A549 (cell line): ENCODE data around the gene RTP2.

Source experiments
- CTCF ChIP-seq: fragments of >200 bp; sonication (Bioruptor Twin); formaldehyde crosslinking; IDR thresholded peaks from 3 replicates; pipeline ENCODE4 v1.5.1; 2016
- ELK1 ChIP-seq: fragments of 150-350 bp; IDR thresholded peaks from 2 replicates; pipeline ENCODE4 v1.6.1; 2014; ENCODE audit warnings: low read depth, mild to moderate bottlenecking, low read length
- NPAS2 ChIP-seq: fragments of 250-450 bp; sonication (Bioruptor Pico); IDR thresholded peaks from 2 replicates; pipeline ENCODE4 v1.8.0; 2022; ENCODE audit warnings: mild to moderate bottlenecking, moderate library complexity, borderline replicate concordance
- NR3C1 ChIP-seq: fragments of >200 bp; sonication (Bioruptor Twin); formaldehyde crosslinking; IDR thresholded peaks from 3 replicates; pipeline ENCODE4 v1.6.1; 2017
- POLR2A ChIP-seq: IDR thresholded peaks from 2 replicates; pipeline ENCODE4 v1.6.1; 2012; ENCODE audit warnings: mild to moderate bottlenecking, low read length
- RAD21 ChIP-seq, 2 experiments: fragments of >200 bp in 1 of 2; sonication (Bioruptor Twin) in 1 of 2; formaldehyde crosslinking in 1 of 2; IDR thresholded peaks in 1 of 2; conservative IDR thresholded peaks in 1 of 2; 2 replicates in 1 of 2; 3 replicates in 1 of 2; pipeline ENCODE4 v1.6.1; 2012 to 2018; ENCODE audit warnings: inconsistent platforms in 1 of 2
- ZFP36 ChIP-seq: fragments of 450-650 bp; IDR thresholded peaks from 2 replicates; pipeline ENCODE4 v1.6.1; 2014; ENCODE audit warnings: borderline replicate concordance; ENCODE audit not compliant: partially characterized antibody
- TF ChIP-seq, protein P1 (sequence below): fragments of 200-600 bp; sonication (generic); IDR thresholded peaks from 2 replicates; pipeline ENCODE4 v1.6.1; 2016; ENCODE audit warnings: antibody characterized with exemption, mild to moderate bottlenecking, moderate library complexity

DNA sequence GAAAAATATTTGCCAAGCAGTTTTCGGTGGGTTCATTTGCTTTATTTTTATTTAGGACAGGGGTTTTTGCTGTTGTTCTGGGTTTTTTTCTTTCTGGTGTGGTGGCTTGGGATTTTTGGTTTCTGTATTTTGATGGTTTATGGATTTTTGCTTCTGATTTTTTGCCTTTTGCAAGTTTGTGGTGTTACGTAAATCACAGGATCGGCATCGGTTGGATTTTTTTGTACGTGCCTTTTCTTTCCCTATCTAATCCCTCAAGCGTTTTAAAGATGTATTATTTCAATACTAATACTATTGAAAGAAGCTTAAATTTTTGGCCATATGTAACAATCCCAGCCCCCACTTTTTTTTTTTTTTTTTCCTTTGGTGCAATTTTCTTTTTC lies 43.7 kb upstream of the RTP2 start:
- TF ChIP-seq RAD21 (conservative IDR thresholded peaks at IDR 0.05 in 1 of 2, IDR thresholded peaks at IDR 0.05 in 1 of 2) (no peak), NR3C1 (no peak), ZFP36 (no peak), POLR2A (no peak), ELK1 (no peak), CTCF (no peak), NPAS2 (no peak)
- TF ChIP-seq, protein P1, sequence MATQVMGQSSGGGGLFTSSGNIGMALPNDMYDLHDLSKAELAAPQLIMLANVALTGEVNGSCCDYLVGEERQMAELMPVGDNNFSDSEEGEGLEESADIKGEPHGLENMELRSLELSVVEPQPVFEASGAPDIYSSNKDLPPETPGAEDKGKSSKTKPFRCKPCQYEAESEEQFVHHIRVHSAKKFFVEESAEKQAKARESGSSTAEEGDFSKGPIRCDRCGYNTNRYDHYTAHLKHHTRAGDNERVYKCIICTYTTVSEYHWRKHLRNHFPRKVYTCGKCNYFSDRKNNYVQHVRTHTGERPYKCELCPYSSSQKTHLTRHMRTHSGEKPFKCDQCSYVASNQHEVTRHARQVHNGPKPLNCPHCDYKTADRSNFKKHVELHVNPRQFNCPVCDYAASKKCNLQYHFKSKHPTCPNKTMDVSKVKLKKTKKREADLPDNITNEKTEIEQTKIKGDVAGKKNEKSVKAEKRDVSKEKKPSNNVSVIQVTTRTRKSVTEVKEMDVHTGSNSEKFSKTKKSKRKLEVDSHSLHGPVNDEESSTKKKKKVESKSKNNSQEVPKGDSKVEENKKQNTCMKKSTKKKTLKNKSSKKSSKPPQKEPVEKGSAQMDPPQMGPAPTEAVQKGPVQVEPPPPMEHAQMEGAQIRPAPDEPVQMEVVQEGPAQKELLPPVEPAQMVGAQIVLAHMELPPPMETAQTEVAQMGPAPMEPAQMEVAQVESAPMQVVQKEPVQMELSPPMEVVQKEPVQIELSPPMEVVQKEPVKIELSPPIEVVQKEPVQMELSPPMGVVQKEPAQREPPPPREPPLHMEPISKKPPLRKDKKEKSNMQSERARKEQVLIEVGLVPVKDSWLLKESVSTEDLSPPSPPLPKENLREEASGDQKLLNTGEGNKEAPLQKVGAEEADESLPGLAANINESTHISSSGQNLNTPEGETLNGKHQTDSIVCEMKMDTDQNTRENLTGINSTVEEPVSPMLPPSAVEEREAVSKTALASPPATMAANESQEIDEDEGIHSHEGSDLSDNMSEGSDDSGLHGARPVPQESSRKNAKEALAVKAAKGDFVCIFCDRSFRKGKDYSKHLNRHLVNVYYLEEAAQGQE: no peak
